Measurements from ENCODE around the gene LCK.
"Not testable (repeated sequence)": the region's sequence is repeated elsewhere in the genome, so short reads cannot be mapped to it uniquely, and the experiment has no call there.

GRCh38 chr1:32298211-32298610 is 47.1 kb downstream of the LCK start:
- not testable (repeated sequence) for TF ChIP-seq CTCF, POLR2A (IDR thresholded peaks at IDR 0.05)
